ENCODE measurements around the gene RNF8.
A peak's percentile ranks its signal among the peaks of the same experiment; 100 is the strongest.
"Not testable (repeated sequence)": the region's sequence is repeated elsewhere in the genome, so short reads cannot be mapped to it uniquely, and the experiment has no call there.

Gene RNF8

GRCh38 chr6:37389857-37390256 lies 36.1 kb downstream of the RNF8 start:
- Mint-ChIP-seq H3K27ac (no peak overlapping the region), H3K4me3 (no peak overlapping the region), H3K4me1 (ENCODE audit: low read depth) (peaks cover 3% of the 10 kb centered on the region), H3K27me3 (ENCODE audit: low read depth) (no peaks in the 10 kb centered on the region), H3K9me3 (no peaks in the 10 kb centered on the region), H3K36me3 (ENCODE audit: low read depth) (peaks cover 9% of the 10 kb centered on the region)

- no peaks in the 10 kb centered on the region for H3K27me3 Mint-ChIP-seq (ENCODE audit: low read depth)
Measured at GRCh38 chr6:37391120-37391519, 37.3 kb downstream of the RNF8 start.

GRCh38 chr6:37392821-37393220 lies 39.0 kb downstream of the RNF8 start:
- Mint-ChIP-seq H3K9me3 (no peaks in the 10 kb centered on the region), H3K36me3 (ENCODE audit: low read depth) (peaks cover 10% of the 10 kb centered on the region), H3K4me1 (ENCODE audit: low read depth) (peaks cover 3% of the 10 kb centered on the region), H3K27ac (no peak overlapping the region), H3K27me3 (ENCODE audit: low read depth) (no peaks in the 10 kb centered on the region), H3K4me3 (no peak overlapping the region)

More at GRCh38 chr6:37391120-37391519, 37.3 kb downstream of the RNF8 start:
- Mint-ChIP-seq H3K27ac (peak overlapping the region; percentile 4), H3K36me3 (ENCODE audit: low read depth) (peaks cover 10% of the 10 kb centered on the region), H3K9me3 (no peaks in the 10 kb centered on the region), H3K4me3 (no peak overlapping the region), H3K4me1 (ENCODE audit: low read depth) (peaks cover 3% of the 10 kb centered on the region)

GRCh38 chr6:37393381-37393929 lies 39.7 kb downstream of the RNF8 start:
- Mint-ChIP-seq H3K4me1 (ENCODE audit: low read depth) (peaks cover 3% of the 10 kb centered on the region), H3K4me3 (no peak overlapping the region), H3K27me3 (ENCODE audit: low read depth) (no peaks in the 10 kb centered on the region), H3K9me3 (no peaks in the 10 kb centered on the region), H3K27ac (peak overlapping the region; percentile 62), H3K36me3 (ENCODE audit: low read depth) (peaks cover 10% of the 10 kb centered on the region)

- Mint-ChIP-seq H3K27me3 (ENCODE audit: low read depth) (peaks cover 7% of the 10 kb centered on the region), H3K4me1 (ENCODE audit: low read depth) (no peaks in the 10 kb centered on the region), H3K36me3 (ENCODE audit: low read depth) (peaks cover 5% of the 10 kb centered on the region), H3K9me3 (no peaks in the 10 kb centered on the region), H3K4me3 (no peak overlapping the region), H3K27ac (no peak overlapping the region)
Measured at GRCh38 chr6:37396571-37397180, 42.9 kb downstream of the RNF8 start.

- no peaks in the 10 kb centered on the region for H3K4me1 Mint-ChIP-seq (ENCODE audit: low read depth)
- H3K9me3 Mint-ChIP-seq: no peaks in the 10 kb centered on the region
- peaks cover 1% of the 10 kb centered on the region for H3K36me3 Mint-ChIP-seq (ENCODE audit: low read depth)
- H3K27me3 Mint-ChIP-seq (ENCODE audit: low read depth): peaks cover 19% of the 10 kb centered on the region
- no peak overlapping the region for H3K4me3 Mint-ChIP-seq
- H3K27ac Mint-ChIP-seq: no peak overlapping the region
Measured at GRCh38 chr6:37399131-37399530, 45.3 kb downstream of the RNF8 start.

- Mint-ChIP-seq H3K27ac (no peak overlapping the region), H3K36me3 (ENCODE audit: low read depth) (peaks cover 1% of the 10 kb centered on the region), H3K4me1 (ENCODE audit: low read depth) (no peaks in the 10 kb centered on the region), H3K4me3 (no peak overlapping the region), H3K9me3 (no peaks in the 10 kb centered on the region), H3K27me3 (ENCODE audit: low read depth) (peaks cover 19% of the 10 kb centered on the region)
Measured at GRCh38 chr6:37399795-37400490, 46.2 kb downstream of the RNF8 start.

- not testable (repeated sequence) for H3K4me1 Mint-ChIP-seq (ENCODE audit: low read depth); H3K9me3 Mint-ChIP-seq; H3K36me3 Mint-ChIP-seq (ENCODE audit: low read depth); H3K4me3 Mint-ChIP-seq; H3K27ac Mint-ChIP-seq
- H3K27me3 Mint-ChIP-seq (ENCODE audit: low read depth): peaks cover 23% of the 10 kb centered on the region
Measured at GRCh38 chr6:37401658-37402057, 47.9 kb downstream of the RNF8 start.

GRCh38 chr6:37406726-37407341 lies 53.1 kb downstream of the RNF8 start:
- Mint-ChIP-seq H3K4me3 (no peak overlapping the region), H3K36me3 (ENCODE audit: low read depth) (no peaks in the 10 kb centered on the region), H3K27me3 (ENCODE audit: low read depth) (peaks cover 43% of the 10 kb centered on the region)

GRCh38 chr6:37407948-37408347 lies 54.2 kb downstream of the RNF8 start:
- Mint-ChIP-seq H3K27me3 (ENCODE audit: low read depth) (peaks cover 48% of the 10 kb centered on the region), H3K36me3 (ENCODE audit: low read depth) (no peaks in the 10 kb centered on the region), H3K4me1 (ENCODE audit: low read depth) (no peaks in the 10 kb centered on the region), H3K27ac (no peak overlapping the region), H3K4me3 (no peak overlapping the region), H3K9me3 (no peaks in the 10 kb centered on the region)

More at GRCh38 chr6:37406726-37407341, 53.1 kb downstream of the RNF8 start:
- H3K9me3 Mint-ChIP-seq: no peaks in the 10 kb centered on the region
- H3K27ac Mint-ChIP-seq: no peak overlapping the region
- no peaks in the 10 kb centered on the region for H3K4me1 Mint-ChIP-seq (ENCODE audit: low read depth)

GRCh38 chr6:37409501-37409900 lies 55.7 kb downstream of the RNF8 start:
- no peaks in the 10 kb centered on the region for H3K4me1 Mint-ChIP-seq (ENCODE audit: low read depth)
- no peak overlapping the region for H3K27ac Mint-ChIP-seq
- H3K9me3 Mint-ChIP-seq: no peaks in the 10 kb centered on the region
- peaks cover 40% of the 10 kb centered on the region for H3K27me3 Mint-ChIP-seq (ENCODE audit: low read depth)
- H3K36me3 Mint-ChIP-seq (ENCODE audit: low read depth): no peaks in the 10 kb centered on the region
- H3K4me3 Mint-ChIP-seq: no peak overlapping the region

- H3K27me3 Mint-ChIP-seq (ENCODE audit: low read depth): peaks cover 11% of the 10 kb centered on the region
- H3K4me1 Mint-ChIP-seq (ENCODE audit: low read depth): no peaks in the 10 kb centered on the region
- H3K36me3 Mint-ChIP-seq (ENCODE audit: low read depth): no peaks in the 10 kb centered on the region
- no peak overlapping the region for H3K4me3 Mint-ChIP-seq
- H3K9me3 Mint-ChIP-seq: no peaks in the 10 kb centered on the region
- H3K27ac Mint-ChIP-seq: no peak overlapping the region
Measured at GRCh38 chr6:37417393-37417792, 63.6 kb downstream of the RNF8 start.

- Mint-ChIP-seq H3K27ac (no peak overlapping the region), H3K4me3 (no peak overlapping the region), H3K36me3 (ENCODE audit: low read depth) (no peaks in the 10 kb centered on the region)
Measured at GRCh38 chr6:37418722-37419121, 64.9 kb downstream of the RNF8 start.

GRCh38 chr6:37426058-37426944 lies 72.5 kb downstream of the RNF8 start:
- no peak overlapping the region for H3K27ac Mint-ChIP-seq
- H3K4me1 Mint-ChIP-seq (ENCODE audit: low read depth): no peaks in the 10 kb centered on the region
- H3K9me3 Mint-ChIP-seq: peaks cover 4% of the 10 kb centered on the region
- peaks cover 41% of the 10 kb centered on the region for H3K27me3 Mint-ChIP-seq (ENCODE audit: low read depth)
- no peak overlapping the region for H3K4me3 Mint-ChIP-seq
- H3K36me3 Mint-ChIP-seq (ENCODE audit: low read depth): peaks cover 2% of the 10 kb centered on the region

More at GRCh38 chr6:37418722-37419121, 64.9 kb downstream of the RNF8 start:
- Mint-ChIP-seq H3K9me3 (no peaks in the 10 kb centered on the region), H3K27me3 (ENCODE audit: low read depth) (peaks cover 8% of the 10 kb centered on the region), H3K4me1 (ENCODE audit: low read depth) (no peaks in the 10 kb centered on the region)

Data from T-helper 1 cell treated with Interleukin-12 subunit alpha and Interleukin-12 subunit beta and Interleukin-4 antibody, amounts not matched to agents 30 μg/mL and 1 μg/mL, for 36 hours (primary cell).